ENCODE data around the gene MAP1LC3A.

DNA sequence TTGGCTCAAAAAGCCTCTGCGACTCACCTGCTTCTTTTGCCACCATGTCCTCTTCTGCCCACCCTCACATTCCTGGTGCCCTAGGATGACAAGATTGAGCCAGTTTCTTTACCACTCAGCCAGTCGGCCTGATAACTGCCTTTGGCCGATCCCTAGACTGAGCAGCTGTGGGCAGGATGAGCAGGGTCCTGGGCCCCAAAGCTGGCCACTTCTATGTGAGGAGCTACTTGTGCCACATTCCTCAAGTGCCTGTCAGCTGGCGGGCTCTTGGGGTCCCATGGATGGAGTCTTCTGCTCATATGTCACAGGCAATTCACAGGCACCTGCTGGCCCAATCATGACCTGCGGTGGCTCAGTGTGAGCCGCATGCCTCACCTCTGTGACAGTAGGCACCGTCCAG is 25.8 kb upstream of the MAP1LC3A start:
- TF ChIP-seq POLR2A (IDR thresholded peaks at IDR 0.05; ENCODE audit: low read depth, low read length) (no peak), POLR2AphosphoS5 (IDR thresholded peaks at IDR 0.05; ENCODE audit: low read depth, low read length) (no peak), TAF1 (IDR thresholded peaks at IDR 0.05; ENCODE audit: low read depth, low read length) (no peak)
